Measurements from ENCODE around the gene MIGA1. TPM values are rescaled to one million over a fixed set of nuclear protein-coding genes. Genes with fewer than 3 reads are reported as not detected.
A peak's percentile ranks its signal among the peaks of the same experiment; 100 is the strongest.

Gene MIGA1
- total and polyA plus RNA-seq, 2 of the 13 experiments (the other 11 are each of a cell fraction or from before 2014, with no cell fraction given), result 3.8 to 6.6 TPM

GRCh38 chr1:77899647-77900320, 120.3 kb downstream of the MIGA1 start (continued):
- TF ChIP-seq NCOA1 (CRISPR knock-in tag; IDR thresholded peaks at IDR 0.05), result no peak

DNA sequence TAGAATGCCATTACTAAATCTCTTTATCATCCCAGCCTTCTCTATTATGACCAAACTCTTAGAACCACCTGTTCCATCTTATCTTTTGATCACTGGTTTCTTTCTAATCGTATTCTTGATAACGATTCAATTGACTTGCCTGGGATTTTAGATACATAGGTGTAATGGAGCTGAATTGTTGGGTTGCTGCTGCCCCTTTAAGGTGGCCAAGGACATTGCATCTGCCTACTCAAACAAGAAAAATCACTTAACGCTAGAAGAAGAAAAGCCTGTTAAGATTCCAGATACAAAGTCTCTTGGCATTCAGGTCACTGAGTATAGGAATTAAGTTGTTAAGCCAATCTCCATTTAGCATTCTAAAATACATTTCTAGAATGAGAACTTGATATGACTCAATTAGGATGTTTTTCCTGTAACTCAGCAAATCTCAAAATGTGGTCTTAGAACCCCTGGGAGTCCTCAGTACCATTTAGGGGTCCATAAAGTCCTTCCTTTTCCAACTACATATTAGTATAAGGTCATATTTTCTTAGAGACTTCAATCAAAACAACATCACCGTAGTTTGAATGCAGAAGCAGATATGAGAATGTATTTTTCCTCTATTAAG, 121.3 kb downstream of the MIGA1 start:
- peak; percentile 42 for DNase-seq (ENCODE audit: low spot score)
- H3K79me2 ChIP-seq (ENCODE audit: insufficient read depth, low read length), result no peaks in the 10 kb centered on the region

More for the DNA sequence above, 121.3 kb downstream of the MIGA1 start:
- ATAC-seq (peak; percentile 81), FAIRE-seq (peak; percentile 32)
- Histone ChIP-seq H3K36me3 (replicated peaks in 1 of 2; ENCODE audit: control insufficient read depth in 1 of 2, insufficient read depth in 2 of 2, low read length in 2 of 2) (no peaks in the 10 kb centered on the region), H3K4me3 (replicated peaks in 1 of 3; ENCODE audit: insufficient read depth in 1 of 3, low read depth in 2 of 3, low read length in 3 of 3) (no peak overlapping the region), H2AFZ (ENCODE audit: low read length) (no peak overlapping the region), H3K27me3 (ENCODE audit: control insufficient read depth in 1 of 2, insufficient read depth in 2 of 2, low read length in 2 of 2) (no peaks in the 10 kb centered on the region), H3K9ac (ENCODE audit: insufficient read depth, low read depth, low read length) (no peak overlapping the region), H3K4me2 (ENCODE audit: low read depth, low read length) (no peak overlapping the region), H3K9me3 (ENCODE audit: low read length) (no peaks in the 10 kb centered on the region), H3K27ac (ENCODE audit: extremely low read length, insufficient read depth, low read length) (no peak overlapping the region), H3K4me1 (ENCODE audit: insufficient read depth, low read length) (peaks cover 15% of the 10 kb centered on the region), H4K20me1 (ENCODE audit: insufficient read depth, low read length) (no peaks in the 10 kb centered on the region)
- in situ Hi-C loops (cut with HindIII; ENCODE audit: extremely low pct_ligation_motif_present, low pct_unique_long_range_greater_than_20kb) (no loop called here), intact Hi-C loops (cut with micrococcal nuclease; ENCODE audit: unreplicated experiment) (no loop called here)
- 23% methylated on average over 4 of the region's 4 CpGs for WGBS (ENCODE audit: low lambda C conversion rate)
- no TSS peak for BruUV-seq (replicated peaks)
- TF ChIP-seq SETDB1 (CRISPR knock-in tag; IDR thresholded peaks at IDR 0.05; ENCODE audit: borderline replicate concordance), result no peak
- TF ChIP-seq THYN1 (CRISPR knock-in tag; IDR thresholded peaks at IDR 0.05; ENCODE audit: borderline replicate concordance, low read depth), result no peak
- peak; percentile 69 for TF ChIP-seq CTCF (CRISPR knock-in tag; IDR thresholded peaks at IDR 0.05)
- TF ChIP-seq ZNF446 (CRISPR knock-in tag; IDR thresholded peaks at IDR 0.05), result no peak
- 0 out of 2 replicates have a peak, but pooled peaks have one; percentile 33 for TF ChIP-seq RAD21 (CRISPR knock-in tag; IDR thresholded peaks at IDR 0.05)
- TF ChIP-seq HDAC2 (CRISPR knock-in tag; IDR thresholded peaks at IDR 0.05), result no peak
- no peak for TF ChIP-seq ISL2 (CRISPR knock-in tag; IDR thresholded peaks at IDR 0.05)
- TF ChIP-seq SMC3 (IDR thresholded peaks at IDR 0.05; ENCODE audit: low read length), result peak; percentile 34; the same call in 1 of the 2 replicates
- peak; percentile 81 for TF ChIP-seq STAG1 (CRISPR knock-in tag; IDR thresholded peaks at IDR 0.05)
- TF ChIP-seq ZNF780A (CRISPR knock-in tag; IDR thresholded peaks at IDR 0.05), result no peak
- POLR2A ChIA-PET, result no interaction called here
- CTCF ChIA-PET (ENCODE audit: low intra/inter-chr PET ratio, low total read pairs), result interaction anchor here (0.7 to 1.5 kb wide), 2 partner anchors 76 to 367 kb away, joined by 3 read pairs; no protein-coding TSS in a partner anchor

Measured in HepG2 (cell line).